H1 (cell line): ENCODE measurements around the gene KYNU. TPM values are rescaled to one million over a fixed set of nuclear protein-coding genes. Genes with fewer than 3 reads are reported as not detected.

Experiments
- CTCF ChIA-PET: fragments of 300-600 bp; sonication (Branson Sonifier 250); formaldehyde crosslinking; loops from one replicate; lab custom pipeline; 2021; ENCODE audit not compliant: partially characterized antibody; lab: Charles Lee
- POLR2A ChIA-PET: fragments of 300-600 bp; sonication (Branson Sonifier 250); formaldehyde crosslinking; loops from one replicate; lab custom pipeline; 2021; ENCODE audit warnings: inconsistent platforms; ENCODE audit not compliant: partially characterized antibody; lab: Charles Lee
- DNase-seq, 2 experiments: peaks; one replicate each; pipeline versions ENCODE4 v3.0.0 to v3.0.0-alpha.2; 2010 to 2022; ENCODE audit warnings: low spot score in 2 of 2, low read depth in 1 of 2, mixed read lengths in 1 of 2
- FAIRE-seq: peaks from 2 replicates; lab custom pipeline; 2011; peaks lifted over from hg19 to GRCh38; lab: Jason Lieb, UNC
- H2AFZ ChIP-seq: 2 replicates; pipeline ENCODE4 v1.8.1; 2012; ENCODE audit warnings: low read length, inconsistent platforms
- H2AK5ac ChIP-seq: 2 replicates; pipeline ENCODE4 v1.6.1; 2013; ENCODE audit warnings: low read depth, low read length
- H2BK120ac ChIP-seq: replicated peaks from 2 replicates; pipeline ENCODE3; 2013; ENCODE audit warnings: low read depth, low read length, inconsistent platforms
- H2BK12ac ChIP-seq: 2 replicates; pipeline ENCODE4 v1.6.1; 2013; ENCODE audit warnings: low read depth, low read length
- H2BK15ac ChIP-seq: 2 replicates; pipeline ENCODE4 v1.6.1; 2013; ENCODE audit warnings: low read length
- H2BK20ac ChIP-seq: 2 replicates; pipeline ENCODE4 v1.6.1; 2013; ENCODE audit warnings: low read length
- H2BK5ac ChIP-seq: 2 replicates; pipeline ENCODE4 v1.6.1; 2013; ENCODE audit warnings: low read depth, low read length
- H3K14ac ChIP-seq: 2 replicates; pipeline ENCODE4 v1.6.1; 2013; ENCODE audit warnings: inconsistent platforms; ENCODE audit not compliant: insufficient read length
- H3K18ac ChIP-seq: 2 replicates; pipeline ENCODE4 v1.6.1; 2013; ENCODE audit warnings: low read length; ENCODE audit errors: extremely low read depth
- H3K23ac ChIP-seq: 2 replicates; pipeline ENCODE4 v1.6.1; 2013; ENCODE audit warnings: inconsistent platforms; ENCODE audit not compliant: insufficient read length
- H3K23me2 ChIP-seq: 2 replicates; pipeline ENCODE4 v1.6.1; 2013; ENCODE audit warnings: low read depth, low read length
- H3K27ac ChIP-seq: 2 replicates; pipeline ENCODE4 v1.6.1; 2011; ENCODE audit warnings: low read depth, low read length, inconsistent platforms
- H3K27me3 ChIP-seq, 4 experiments: replicated peaks in 1 of 4; 1 replicate in 1 of 4; 2 replicates in 3 of 4; pipeline versions ENCODE4 v1.6.1 to v1.8.1; 2011 to 2013; ENCODE audit warnings: low read length in 3 of 4, mild to moderate bottlenecking in 3 of 4, inconsistent platforms in 2 of 4, mixed read lengths in 2 of 4, moderate library complexity in 1 of 4; ENCODE audit not compliant: control insufficient read depth in 3 of 4, insufficient read depth in 3 of 4; ENCODE audit errors: extremely low read depth in 1 of 4
- H3K36me3 ChIP-seq, 4 experiments: 2 replicates each; pipeline versions ENCODE4 v1.6.1 to v1.8.1; 2011 to 2013; ENCODE audit warnings: mild to moderate bottlenecking in 4 of 4, low read length in 3 of 4, moderate library complexity in 2 of 4, control low read depth in 1 of 4, inconsistent platforms in 1 of 4; ENCODE audit not compliant: insufficient read depth in 4 of 4, control insufficient read depth in 2 of 4
- H3K4ac ChIP-seq: replicated peaks from 2 replicates; pipeline ENCODE3; 2013; ENCODE audit warnings: low read length, low read depth, mixed read lengths, inconsistent platforms; ENCODE audit not compliant: insufficient read length
- H3K4me1 ChIP-seq, 4 experiments: replicated peaks in 1 of 4; 1 replicate in 1 of 4; 2 replicates in 3 of 4; pipeline versions ENCODE4 v1.6.1 to v1.8.1; 2011 to 2013; ENCODE audit warnings: low read length in 3 of 4, inconsistent platforms in 2 of 4, mixed read lengths in 1 of 4; ENCODE audit not compliant: insufficient read depth in 4 of 4, control insufficient read depth in 3 of 4
- H3K4me2 ChIP-seq, 2 experiments: 2 replicates each; pipeline versions ENCODE4 v1.6.1 to v1.8.1; 2011 to 2013; ENCODE audit warnings: low read depth in 2 of 2, low read length in 2 of 2, control low read depth in 1 of 2, inconsistent platforms in 1 of 2, mild to moderate bottlenecking in 1 of 2; ENCODE audit not compliant: insufficient read depth in 1 of 2
- H3K4me3 ChIP-seq, 4 experiments: fragments of 200-600, 300-600 bp in 1 of 4; sonication (generic), shearing (Covaris generic), sonication (Bioruptor Twin) in 1 of 4; 2 replicates each; pipeline versions ENCODE4 v1.5.1 to v1.8.1; 2011 to 2016; ENCODE audit warnings: low read length in 4 of 4, low read depth in 3 of 4, control low read depth in 2 of 4, inconsistent platforms in 2 of 4, mild to moderate bottlenecking in 2 of 4, mixed read lengths in 1 of 4, moderate library complexity in 1 of 4; ENCODE audit not compliant: insufficient read depth in 2 of 4; ENCODE audit errors: extremely low read depth in 1 of 4
- H3K56ac ChIP-seq: replicated peaks from 2 replicates; pipeline ENCODE3; 2013; ENCODE audit warnings: low read depth, mild to moderate bottlenecking, mixed read lengths, low read length, inconsistent platforms; ENCODE audit not compliant: insufficient read length
- H3K79me1 ChIP-seq: 2 replicates; pipeline ENCODE4 v1.6.1; 2013; ENCODE audit warnings: low read depth, low read length, control low read depth
- H3K79me2 ChIP-seq, 2 experiments: 2 replicates each; pipeline versions ENCODE4 v1.6.1 to v1.8.1; 2012 to 2013; ENCODE audit warnings: low read length in 2 of 2, mild to moderate bottlenecking in 2 of 2, inconsistent platforms in 1 of 2; ENCODE audit not compliant: insufficient read depth in 2 of 2, control insufficient read depth in 1 of 2
- H3K9ac ChIP-seq, 4 experiments: replicated peaks in 1 of 4; 1 replicate in 1 of 4; 2 replicates in 3 of 4; pipeline versions ENCODE4 v1.6.1 to v1.8.1; 2011 to 2013; ENCODE audit warnings: low read depth in 3 of 4, low read length in 3 of 4, control low read depth in 2 of 4, mild to moderate bottlenecking in 2 of 4, moderate library complexity in 2 of 4, inconsistent platforms in 1 of 4; ENCODE audit errors: extremely low read depth in 1 of 4
- H3K9me3 ChIP-seq, 2 experiments: 2 replicates each; pipeline versions ENCODE4 v1.6.1 to v1.8.1; 2012 to 2013; ENCODE audit warnings: mild to moderate bottlenecking in 2 of 2, moderate library complexity in 2 of 2, control low read depth in 1 of 2, inconsistent platforms in 1 of 2, low read depth in 1 of 2, low read length in 1 of 2, mixed read lengths in 1 of 2; ENCODE audit not compliant: insufficient read depth in 2 of 2
- H4K20me1 ChIP-seq, 2 experiments: replicated peaks in 1 of 2; 2 replicates each; pipeline versions ENCODE3 to v1.8.1; 2011 to 2013; ENCODE audit warnings: inconsistent platforms in 2 of 2, low read length in 2 of 2, mild to moderate bottlenecking in 1 of 2; ENCODE audit not compliant: insufficient read depth in 2 of 2, control insufficient read depth in 1 of 2
- H4K5ac ChIP-seq: 2 replicates; pipeline ENCODE4 v1.6.1; 2013; ENCODE audit warnings: low read length, low read depth, mixed read lengths, inconsistent platforms; ENCODE audit not compliant: insufficient read length
- H4K8ac ChIP-seq: 2 replicates; pipeline ENCODE4 v1.8.0; 2013; ENCODE audit warnings: mild to moderate bottlenecking, moderate library complexity, low read length, inconsistent platforms; ENCODE audit not compliant: insufficient read depth; ENCODE audit errors: extremely low read depth
- H4K91ac ChIP-seq: replicated peaks from 2 replicates; pipeline ENCODE3; 2013; ENCODE audit warnings: low read length, mixed read lengths, inconsistent platforms; ENCODE audit not compliant: insufficient read length
- POLR2AphosphoS5 ChIP-seq: IDR thresholded peaks from 2 replicates; pipeline ENCODE4 v1.6.1; 2011; ENCODE audit warnings: low read depth, low read length
- WGBS, 2 experiments: shearing (Covaris generic) in 1 of 2; methylation state at CpG; one replicate each; pipeline versions ENCODE4 v1.1.6 to v1.1.7; 2013 to 2015; ENCODE audit warnings: low lambda C conversion rate in 2 of 2, mixed read lengths in 2 of 2, inconsistent platforms in 1 of 2, low coverage in 1 of 2, missing lambda C conversion rate in 1 of 2; ENCODE audit not compliant: insufficient replicate concordance in 2 of 2, insufficient coverage in 1 of 2, insufficient read length in 1 of 2; ENCODE audit errors: extremely low coverage in 1 of 2, missing lambda C conversion rate in 1 of 2; 5-methylcytosine and 5-hydroxymethylcytosine counted together
- polyA plus RNA-seq, 7 experiments: library from polyadenylated mRNA; depleted of rRNA in 3 of 7; stranded (reverse) in 5 of 7; unstranded in 2 of 7; fragments of >200 nt in 5 of 7; fragments of 200-250 nt in 2 of 7; gene quantifications; 1 replicate in 5 of 7; 2 replicates in 1 of 7; 4 replicates in 1 of 7; pipeline versions ENCODE4 v1.2.1 to v1.2.3, GENCODE V29; 2011 to 2013; ENCODE audit warnings: missing spikeins in 2 of 7, mixed read lengths in 2 of 7
- total RNA-seq: library from RNA; stranded (reverse); fragmentation: NEBNext Ultra II Directional; extraction: Animal tissue kit (Norgen Biotek cat#: 25700); gene quantifications from 2 replicates; pipeline ENCODE4 v1.2.1, GENCODE V29; 2021

KYNU gene
- total and polyA plus RNA-seq, 2 of the 8 experiments (the other 6 are each of a cell fraction or from before 2014, with no cell fraction given): 0.09 to 0.13 TPM

DNA sequence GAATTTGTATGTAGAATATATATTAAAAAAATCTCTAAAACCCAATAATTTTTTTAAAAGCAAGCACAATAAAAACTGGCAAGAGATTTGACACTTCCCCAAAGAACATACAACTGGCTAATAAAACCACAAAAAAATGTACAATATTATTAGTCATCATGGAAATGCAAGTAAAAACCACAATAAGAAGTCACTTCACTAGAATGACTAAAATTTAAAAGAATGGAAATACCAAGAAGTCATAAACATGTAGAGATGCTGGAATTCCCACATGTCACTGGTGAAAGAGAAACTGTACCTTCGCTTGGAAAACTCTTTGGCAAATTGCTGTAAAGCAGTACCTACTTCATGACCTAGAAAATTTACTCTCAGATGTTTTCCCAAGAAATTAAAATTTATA is 43.4 kb upstream of the KYNU start:
- Histone ChIP-seq H4K20me1 (no peaks in the 10 kb centered on the region), H3K23ac (no peak overlapping the region), H2BK12ac (no peak overlapping the region), H3K9ac (no peak overlapping the region), H2AFZ (no peak overlapping the region), H3K4me1 (no peaks in the 10 kb centered on the region; a peak in 1 of 7 replicates), H2AK5ac (no peak overlapping the region), H4K8ac (no peak overlapping the region), H3K36me3 (no peaks in the 10 kb centered on the region), H3K18ac (no peak overlapping the region), H3K27me3 (no peaks in the 10 kb centered on the region), H3K23me2 (no peaks in the 10 kb centered on the region), H4K5ac (no peak overlapping the region)
- ChIA-PET POLR2A (no interaction called here), CTCF (no interaction called here)
- TF ChIP-seq POLR2AphosphoS5: no peak
- TF ChIP-seq, all 59 proteins: peak for 0
- no peaks in the 10 kb centered on the region for H3K9me3 ChIP-seq
- no peak overlapping the region for H3K4me3 ChIP-seq
- H3K27ac ChIP-seq: no peak overlapping the region
- no peak overlapping the region for H3K56ac ChIP-seq
- H2BK5ac ChIP-seq: no peak overlapping the region
- no peaks in the 10 kb centered on the region for H3K79me1 ChIP-seq
- DNase-seq (no peak), FAIRE-seq (no peak)
- WGBS, 2 experiments: 100% methylated on average over 1 of the region's 1 CpG; no CpG with 5 or more reads in 1 of the 2 experiments
- no peak overlapping the region for H3K14ac ChIP-seq
- no peak overlapping the region for H2BK15ac ChIP-seq
- no peaks in the 10 kb centered on the region for H3K79me2 ChIP-seq
- H2BK120ac ChIP-seq: no peak overlapping the region
- H4K91ac ChIP-seq: no peak overlapping the region
- no peak overlapping the region for H3K4me2 ChIP-seq
- no peak overlapping the region for H3K4ac ChIP-seq
- H2BK20ac ChIP-seq: no peak overlapping the region
